ENCODE results near the gene NTHL1. TPM values are rescaled to one million over a fixed set of nuclear protein-coding genes. Genes with fewer than 3 reads are reported as not detected.

The NTHL1 gene
- total and polyA plus RNA-seq, 2 of the 13 experiments (the other 11 are each of a cell fraction or from before 2014, with no cell fraction given), result 47.5 to 64.9 TPM

DNA sequence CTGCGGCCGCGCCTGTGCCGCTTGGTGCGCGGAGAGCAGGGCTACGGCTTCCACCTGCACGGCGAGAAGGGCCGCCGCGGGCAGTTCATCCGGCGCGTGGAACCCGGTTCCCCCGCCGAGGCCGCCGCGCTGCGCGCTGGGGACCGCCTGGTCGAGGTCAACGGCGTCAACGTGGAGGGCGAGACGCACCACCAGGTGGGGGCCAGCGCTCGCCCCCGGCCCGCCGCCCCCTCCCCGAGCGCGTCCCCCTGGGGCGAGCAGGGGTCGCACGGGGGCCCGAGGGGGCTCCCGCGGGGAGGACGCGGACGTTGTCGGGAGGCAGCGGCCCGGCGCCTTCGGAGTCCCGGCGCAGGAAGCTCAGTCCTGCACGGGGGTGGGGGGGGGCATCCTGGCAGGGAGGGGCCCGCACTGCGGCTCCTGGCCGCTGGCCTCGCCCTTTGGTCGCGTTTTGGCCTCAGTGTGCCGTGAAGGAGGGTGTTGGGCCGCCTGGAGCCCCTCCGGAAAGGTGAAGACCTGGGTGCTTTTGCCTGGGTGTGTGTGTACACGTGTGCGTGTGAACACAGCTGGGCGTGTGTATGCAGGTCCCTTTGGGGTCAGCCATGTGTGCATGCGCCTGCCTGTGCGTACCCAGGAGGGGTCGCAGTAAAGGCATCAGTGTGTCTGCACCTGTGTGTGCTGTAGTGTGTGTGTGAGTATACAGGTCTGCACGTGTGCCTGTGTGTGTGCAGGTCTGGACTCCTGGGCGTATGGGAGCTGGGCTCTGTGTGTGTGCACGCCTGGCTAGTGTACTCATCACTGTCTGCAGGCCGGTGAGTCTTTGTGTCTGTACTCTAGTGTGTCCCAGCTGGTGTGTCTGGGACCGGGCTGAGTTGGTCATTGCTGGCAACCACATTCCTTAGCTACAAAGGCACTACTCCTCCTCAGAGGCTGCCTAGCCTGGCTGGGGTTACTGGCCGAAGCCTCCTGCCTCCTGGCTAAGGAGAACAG, 20.3 kb downstream of the NTHL1 start (continued):
- TF ChIP-seq ZBTB7B (CRISPR knock-in tag; IDR thresholded peaks at IDR 0.05) (0 out of 2 replicates have a peak, but pooled peaks have one; percentile 46), ONECUT2 (CRISPR knock-in tag; IDR thresholded peaks at IDR 0.05) (no peak), ZNF253 (CRISPR knock-in tag; IDR thresholded peaks at IDR 0.05; ENCODE audit: borderline replicate concordance) (0 out of 2 replicates have a peak, but pooled peaks have one; percentile 50), FOXA1 (IDR thresholded peaks at IDR 0.05) (no peak), FOXA1 (CRISPR knock-in tag; IDR thresholded peaks at IDR 0.05) (peak; percentile 74), ZNF782 (CRISPR knock-in tag; IDR thresholded peaks at IDR 0.05; ENCODE audit: borderline replicate concordance) (no peak), ZNF747 (CRISPR knock-in tag; IDR thresholded peaks at IDR 0.05; ENCODE audit: borderline replicate concordance) (no peak), ZKSCAN8 (CRISPR knock-in tag; IDR thresholded peaks at IDR 0.05; ENCODE audit: borderline replicate concordance) (0 out of 2 replicates have a peak, but pooled peaks have one; percentile 47), ZNF207 (IDR thresholded peaks at IDR 0.05; ENCODE audit: borderline replicate concordance) (no peak), CENPT (CRISPR knock-in tag; IDR thresholded peaks at IDR 0.05; ENCODE audit: low read depth) (peak; percentile 69; the same call in 1 of the 2 replicates), ZNF546 (CRISPR knock-in tag; conservative IDR thresholded peaks at IDR 0.05) (no peak), TCF12 (IDR thresholded peaks at IDR 0.05) (no peak), TCF12 (CRISPR knock-in tag; IDR thresholded peaks at IDR 0.05) (no peak)
- TF ChIP-seq, protein P1, sequence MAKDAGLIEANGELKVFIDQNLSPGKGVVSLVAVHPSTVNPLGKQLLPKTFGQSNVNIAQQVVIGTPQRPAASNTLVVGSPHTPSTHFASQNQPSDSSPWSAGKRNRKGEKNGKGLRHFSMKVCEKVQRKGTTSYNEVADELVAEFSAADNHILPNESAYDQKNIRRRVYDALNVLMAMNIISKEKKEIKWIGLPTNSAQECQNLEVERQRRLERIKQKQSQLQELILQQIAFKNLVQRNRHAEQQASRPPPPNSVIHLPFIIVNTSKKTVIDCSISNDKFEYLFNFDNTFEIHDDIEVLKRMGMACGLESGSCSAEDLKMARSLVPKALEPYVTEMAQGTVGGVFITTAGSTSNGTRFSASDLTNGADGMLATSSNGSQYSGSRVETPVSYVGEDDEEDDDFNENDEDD (CRISPR knock-in tag; IDR thresholded peaks at IDR 0.05; ENCODE audit: borderline replicate concordance), result no peak; the same call in 1 of the 2 replicates
- TF ChIP-seq, protein P2, sequence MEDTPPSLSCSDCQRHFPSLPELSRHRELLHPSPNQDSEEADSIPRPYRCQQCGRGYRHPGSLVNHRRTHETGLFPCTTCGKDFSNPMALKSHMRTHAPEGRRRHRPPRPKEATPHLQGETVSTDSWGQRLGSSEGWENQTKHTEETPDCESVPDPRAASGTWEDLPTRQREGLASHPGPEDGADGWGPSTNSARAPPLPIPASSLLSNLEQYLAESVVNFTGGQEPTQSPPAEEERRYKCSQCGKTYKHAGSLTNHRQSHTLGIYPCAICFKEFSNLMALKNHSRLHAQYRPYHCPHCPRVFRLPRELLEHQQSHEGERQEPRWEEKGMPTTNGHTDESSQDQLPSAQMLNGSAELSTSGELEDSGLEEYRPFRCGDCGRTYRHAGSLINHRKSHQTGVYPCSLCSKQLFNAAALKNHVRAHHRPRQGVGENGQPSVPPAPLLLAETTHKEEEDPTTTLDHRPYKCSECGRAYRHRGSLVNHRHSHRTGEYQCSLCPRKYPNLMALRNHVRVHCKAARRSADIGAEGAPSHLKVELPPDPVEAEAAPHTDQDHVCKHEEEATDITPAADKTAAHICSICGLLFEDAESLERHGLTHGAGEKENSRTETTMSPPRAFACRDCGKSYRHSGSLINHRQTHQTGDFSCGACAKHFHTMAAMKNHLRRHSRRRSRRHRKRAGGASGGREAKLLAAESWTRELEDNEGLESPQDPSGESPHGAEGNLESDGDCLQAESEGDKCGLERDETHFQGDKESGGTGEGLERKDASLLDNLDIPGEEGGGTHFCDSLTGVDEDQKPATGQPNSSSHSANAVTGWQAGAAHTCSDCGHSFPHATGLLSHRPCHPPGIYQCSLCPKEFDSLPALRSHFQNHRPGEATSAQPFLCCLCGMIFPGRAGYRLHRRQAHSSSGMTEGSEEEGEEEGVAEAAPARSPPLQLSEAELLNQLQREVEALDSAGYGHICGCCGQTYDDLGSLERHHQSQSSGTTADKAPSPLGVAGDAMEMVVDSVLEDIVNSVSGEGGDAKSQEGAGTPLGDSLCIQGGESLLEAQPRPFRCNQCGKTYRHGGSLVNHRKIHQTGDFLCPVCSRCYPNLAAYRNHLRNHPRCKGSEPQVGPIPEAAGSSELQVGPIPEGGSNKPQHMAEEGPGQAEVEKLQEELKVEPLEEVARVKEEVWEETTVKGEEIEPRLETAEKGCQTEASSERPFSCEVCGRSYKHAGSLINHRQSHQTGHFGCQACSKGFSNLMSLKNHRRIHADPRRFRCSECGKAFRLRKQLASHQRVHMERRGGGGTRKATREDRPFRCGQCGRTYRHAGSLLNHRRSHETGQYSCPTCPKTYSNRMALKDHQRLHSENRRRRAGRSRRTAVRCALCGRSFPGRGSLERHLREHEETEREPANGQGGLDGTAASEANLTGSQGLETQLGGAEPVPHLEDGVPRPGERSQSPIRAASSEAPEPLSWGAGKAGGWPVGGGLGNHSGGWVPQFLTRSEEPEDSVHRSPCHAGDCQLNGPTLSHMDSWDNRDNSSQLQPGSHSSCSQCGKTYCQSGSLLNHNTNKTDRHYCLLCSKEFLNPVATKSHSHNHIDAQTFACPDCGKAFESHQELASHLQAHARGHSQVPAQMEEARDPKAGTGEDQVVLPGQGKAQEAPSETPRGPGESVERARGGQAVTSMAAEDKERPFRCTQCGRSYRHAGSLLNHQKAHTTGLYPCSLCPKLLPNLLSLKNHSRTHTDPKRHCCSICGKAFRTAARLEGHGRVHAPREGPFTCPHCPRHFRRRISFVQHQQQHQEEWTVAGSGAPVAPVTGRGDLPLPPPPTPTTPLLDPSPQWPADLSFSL (CRISPR knock-in tag; IDR thresholded peaks at IDR 0.05), result peak; percentile 68; the same call in 1 of the 2 replicates
- TF ChIP-seq, protein P3, sequence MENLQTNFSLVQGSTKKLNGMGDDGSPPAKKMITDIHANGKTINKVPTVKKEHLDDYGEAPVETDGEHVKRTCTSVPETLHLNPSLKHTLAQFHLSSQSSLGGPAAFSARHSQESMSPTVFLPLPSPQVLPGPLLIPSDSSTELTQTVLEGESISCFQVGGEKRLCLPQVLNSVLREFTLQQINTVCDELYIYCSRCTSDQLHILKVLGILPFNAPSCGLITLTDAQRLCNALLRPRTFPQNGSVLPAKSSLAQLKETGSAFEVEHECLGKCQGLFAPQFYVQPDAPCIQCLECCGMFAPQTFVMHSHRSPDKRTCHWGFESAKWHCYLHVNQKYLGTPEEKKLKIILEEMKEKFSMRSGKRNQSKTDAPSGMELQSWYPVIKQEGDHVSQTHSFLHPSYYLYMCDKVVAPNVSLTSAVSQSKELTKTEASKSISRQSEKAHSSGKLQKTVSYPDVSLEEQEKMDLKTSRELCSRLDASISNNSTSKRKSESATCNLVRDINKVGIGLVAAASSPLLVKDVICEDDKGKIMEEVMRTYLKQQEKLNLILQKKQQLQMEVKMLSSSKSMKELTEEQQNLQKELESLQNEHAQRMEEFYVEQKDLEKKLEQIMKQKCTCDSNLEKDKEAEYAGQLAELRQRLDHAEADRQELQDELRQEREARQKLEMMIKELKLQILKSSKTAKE (CRISPR knock-in tag; IDR thresholded peaks at IDR 0.05; ENCODE audit: borderline replicate concordance), result peak; percentile 29; the same call in 1 of the 2 replicates
- TF ChIP-seq, protein P4, sequence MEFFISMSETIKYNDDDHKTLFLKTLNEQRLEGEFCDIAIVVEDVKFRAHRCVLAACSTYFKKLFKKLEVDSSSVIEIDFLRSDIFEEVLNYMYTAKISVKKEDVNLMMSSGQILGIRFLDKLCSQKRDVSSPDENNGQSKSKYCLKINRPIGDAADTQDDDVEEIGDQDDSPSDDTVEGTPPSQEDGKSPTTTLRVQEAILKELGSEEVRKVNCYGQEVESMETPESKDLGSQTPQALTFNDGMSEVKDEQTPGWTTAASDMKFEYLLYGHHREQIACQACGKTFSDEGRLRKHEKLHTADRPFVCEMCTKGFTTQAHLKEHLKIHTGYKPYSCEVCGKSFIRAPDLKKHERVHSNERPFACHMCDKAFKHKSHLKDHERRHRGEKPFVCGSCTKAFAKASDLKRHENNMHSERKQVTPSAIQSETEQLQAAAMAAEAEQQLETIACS (CRISPR knock-in tag; IDR thresholded peaks at IDR 0.05), result no peak
